ENCODE measurements around the gene USP21.
A peak's percentile ranks its signal among the peaks of the same experiment; 100 is the strongest.
"Not testable (repeated sequence)": the region's sequence is repeated elsewhere in the genome, so short reads cannot be mapped to it uniquely, and the experiment has no call there.

Gene USP21

DNA sequence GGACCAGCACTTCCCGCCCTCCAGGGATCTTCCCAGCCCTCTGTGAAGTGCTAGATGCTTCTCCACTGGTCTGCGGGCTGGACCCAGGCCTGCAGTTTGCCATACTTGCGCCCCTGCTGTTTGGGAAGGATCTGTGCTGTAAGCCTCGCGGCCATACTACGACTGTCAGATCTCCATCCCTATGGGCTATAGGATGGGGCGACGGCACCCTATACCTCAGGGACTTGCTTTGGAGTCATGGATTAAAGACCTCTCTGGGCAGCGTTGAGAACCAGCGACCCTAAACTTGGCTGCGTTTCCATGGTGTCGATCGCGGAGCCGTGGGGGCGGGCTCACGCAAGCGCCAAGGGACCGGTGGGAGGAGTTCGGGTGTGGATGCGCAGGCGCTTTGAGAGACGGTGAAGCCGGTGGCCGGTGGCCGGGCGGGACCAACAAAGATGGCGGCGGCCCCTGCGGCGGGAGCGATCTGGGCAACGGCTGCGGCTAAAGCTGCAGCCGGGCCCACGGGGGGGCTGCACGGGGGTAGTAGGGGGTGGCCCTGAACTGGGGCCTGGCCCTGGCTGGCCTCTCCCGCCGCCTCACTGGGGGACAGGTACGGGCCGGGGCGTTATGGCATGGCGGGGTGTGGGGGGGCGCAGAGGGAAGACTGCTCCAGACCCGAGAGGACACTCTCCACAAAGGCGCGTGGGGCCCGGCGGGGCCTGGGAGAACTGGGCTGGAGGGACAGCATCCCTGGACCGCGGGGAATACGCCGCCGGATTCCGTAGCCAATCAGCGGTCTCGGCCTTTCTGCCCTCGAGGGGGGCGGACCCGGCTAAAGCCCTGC, at the start of gene USP21:
Gene USP21 (plus strand): TSS at position 414 of the 826 bp plus-strand sequence. CDS start 1,141 bp downstream, outside the sequence.
- DNase-seq (ENCODE audit: low spot score), result peak; percentile 97
- TF ChIP-seq CTCF (IDR thresholded peaks at IDR 0.05; ENCODE audit: extremely low read depth, insufficient read depth, missing control alignments), result no peak
- in situ Hi-C loops (cut with MboI; ENCODE audit: low pct_unique_long_range_greater_than_20kb, low sequenced_read_pairs, unreplicated experiment), result no loop called here

GRCh38 chr1:161111117-161111516, 48.2 kb upstream of the USP21 start:
- no peak for TF ChIP-seq CTCF (IDR thresholded peaks at IDR 0.05; ENCODE audit: extremely low read depth, insufficient read depth, missing control alignments)
- in situ Hi-C loops (cut with MboI; ENCODE audit: low pct_unique_long_range_greater_than_20kb, low sequenced_read_pairs, unreplicated experiment), result no loop called here
- DNase-seq (ENCODE audit: low spot score), result no peak

GRCh38 chr1:161111527-161111926, 47.8 kb upstream of the USP21 start:
- DNase-seq (ENCODE audit: low spot score), result no peak
- in situ Hi-C loops (cut with MboI; ENCODE audit: low pct_unique_long_range_greater_than_20kb, low sequenced_read_pairs, unreplicated experiment), result no loop called here
- TF ChIP-seq CTCF (IDR thresholded peaks at IDR 0.05; ENCODE audit: extremely low read depth, insufficient read depth, missing control alignments), result no peak

DNA sequence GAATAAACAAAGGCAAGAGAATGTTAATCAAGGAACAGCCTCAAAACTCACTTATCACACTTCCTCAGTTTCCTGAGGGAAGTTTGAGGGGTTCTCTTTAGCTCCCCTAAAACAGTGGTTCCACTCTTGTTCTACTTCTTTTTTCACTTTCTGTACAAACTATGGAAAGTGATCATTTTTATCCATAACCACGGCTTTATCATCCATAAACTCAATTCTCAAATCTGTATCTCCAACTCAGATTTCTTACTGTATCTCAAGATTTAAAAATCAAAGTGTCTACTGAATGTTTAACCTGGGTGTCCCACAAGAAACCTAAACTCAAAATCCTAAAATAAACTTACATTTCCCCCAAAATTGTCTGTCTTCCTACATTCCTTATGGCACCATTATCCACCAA, 45.4 kb upstream of the USP21 start:
- DNase-seq (ENCODE audit: low spot score), result no peak
- in situ Hi-C loops (cut with MboI; ENCODE audit: low pct_unique_long_range_greater_than_20kb, low sequenced_read_pairs, unreplicated experiment), result no loop called here
- TF ChIP-seq CTCF (IDR thresholded peaks at IDR 0.05; ENCODE audit: extremely low read depth, insufficient read depth, missing control alignments), result no peak

GRCh38 chr1:161114556-161114955, 44.7 kb upstream of the USP21 start:
- no peak for DNase-seq (ENCODE audit: low spot score)
- TF ChIP-seq CTCF (IDR thresholded peaks at IDR 0.05; ENCODE audit: extremely low read depth, insufficient read depth, missing control alignments), result no peak
- in situ Hi-C loops (cut with MboI; ENCODE audit: low pct_unique_long_range_greater_than_20kb, low sequenced_read_pairs, unreplicated experiment), result no loop called here

DNA sequence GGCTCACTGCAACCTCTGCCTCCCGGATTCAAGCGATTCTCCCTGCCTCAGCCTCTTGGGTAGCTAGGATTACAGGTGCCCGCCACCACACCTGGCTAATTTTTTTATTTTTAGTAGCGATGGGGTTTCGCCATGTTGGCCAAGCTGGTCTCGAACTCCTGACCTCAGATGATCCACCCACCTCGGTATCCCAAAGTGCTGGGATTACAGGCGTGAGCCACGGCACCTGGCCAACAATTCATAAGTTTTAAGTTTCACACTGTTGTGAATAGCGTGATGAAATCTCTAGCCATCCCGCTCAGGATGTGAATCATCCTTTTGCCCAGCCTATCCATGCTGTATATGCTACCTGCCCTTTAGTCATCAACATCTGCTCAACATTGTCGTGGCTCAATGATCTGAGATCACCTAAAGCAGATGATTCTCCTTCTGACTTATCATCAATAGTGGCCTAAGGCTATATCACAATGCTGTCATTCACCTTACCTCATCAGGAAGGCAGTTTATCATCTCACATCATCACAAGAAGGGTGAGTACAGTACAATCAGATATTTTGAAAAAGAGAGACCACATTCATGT, 44.1 kb upstream of the USP21 start:
- TF ChIP-seq CTCF (IDR thresholded peaks at IDR 0.05; ENCODE audit: extremely low read depth, insufficient read depth, missing control alignments), result no peak
- no peak for DNase-seq (ENCODE audit: low spot score)
- in situ Hi-C loops (cut with MboI; ENCODE audit: low pct_unique_long_range_greater_than_20kb, low sequenced_read_pairs, unreplicated experiment), result no loop called here

DNA sequence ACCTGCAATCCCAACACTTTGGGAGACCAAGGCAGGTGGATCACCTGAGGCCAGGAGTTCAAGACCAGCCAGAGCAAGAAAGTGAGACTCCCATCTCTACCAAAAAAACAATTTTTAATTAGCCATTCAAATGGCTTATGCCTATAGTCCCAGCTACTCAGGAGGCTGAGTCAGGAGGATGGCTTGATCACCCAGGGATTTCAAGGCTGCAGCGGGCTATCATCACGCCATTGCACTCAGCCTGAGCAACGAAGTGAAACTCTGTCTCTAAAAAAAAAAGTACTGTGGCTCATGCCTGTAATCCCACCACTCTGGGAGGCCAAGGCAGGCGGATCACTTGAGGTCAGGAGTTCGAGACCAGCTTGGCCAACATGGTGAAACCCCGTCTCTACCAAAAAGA, 43.3 kb upstream of the USP21 start:
- in situ Hi-C loops (cut with MboI; ENCODE audit: low pct_unique_long_range_greater_than_20kb, low sequenced_read_pairs, unreplicated experiment), result not testable (repeated sequence)

More for the DNA sequence above, 43.3 kb upstream of the USP21 start:
- not testable (repeated sequence) for DNase-seq (ENCODE audit: low spot score)
